Natural killer cell (primary cell): ENCODE results near the gene SSTR3. TPM values are rescaled to one million over a fixed set of nuclear protein-coding genes. Genes with fewer than 3 reads are reported as not detected.

Experiments
- ATAC-seq, 3 donors: fragments of 150-1000 bp in 2 of 3; fragments of 200-7000 bp in 1 of 3; cut with Tn5 transposase; 1 replicate in 1 of 3; 2 replicates in 2 of 3; pipeline ENCODE4 v1.10.0; 2021; ENCODE audit warnings: mild to moderate bottlenecking in 2 of 3, moderate library complexity in 2 of 3
- DNase-seq, 2 donors: peaks; one replicate each; pipeline versions ENCODE4 v3.0.0 to v3.0.0-alpha.2; 2013 to 2021; ENCODE audit warnings: mixed read lengths in 1 of 2
- H3K27ac ChIP-seq: one replicate; pipeline ENCODE4 v1.5.1; 2013; ENCODE audit warnings: mild to moderate bottlenecking, low read length
- H3K27me3 ChIP-seq: one replicate; pipeline ENCODE4 v1.6.1; 2013; ENCODE audit warnings: low read length; ENCODE audit not compliant: control insufficient read depth, insufficient read depth
- H3K36me3 ChIP-seq: one replicate; pipeline ENCODE4 v1.6.1; 2013; ENCODE audit warnings: low read length; ENCODE audit not compliant: control insufficient read depth, insufficient read depth
- H3K4me1 ChIP-seq: one replicate; pipeline ENCODE4 v1.6.1; 2013; ENCODE audit warnings: low read length; ENCODE audit not compliant: control insufficient read depth, insufficient read depth
- H3K4me3 ChIP-seq: one replicate; pipeline ENCODE4 v1.5.1; 2013; ENCODE audit warnings: low read length
- H3K9me3 ChIP-seq: one replicate; pipeline ENCODE4 v1.6.1; 2013; ENCODE audit warnings: low read length; ENCODE audit not compliant: control insufficient read depth, insufficient read depth
- H3K27ac Mint-ChIP-seq, 2 donors: one replicate each; pipeline ENCODE4 v1.8.0; 2022; ENCODE audit warnings: mild to moderate bottlenecking in 2 of 2, mixed read lengths in 2 of 2, moderate library complexity in 1 of 2
- H3K27me3 Mint-ChIP-seq, 2 donors: one replicate each; pipeline ENCODE4 v1.8.0; 2022; ENCODE audit warnings: low read depth in 2 of 2, mixed read lengths in 2 of 2
- H3K36me3 Mint-ChIP-seq: one replicate; pipeline ENCODE4 v1.8.0; 2022; ENCODE audit warnings: mixed read lengths
- H3K4me1 Mint-ChIP-seq, 2 donors: one replicate each; pipeline ENCODE4 v1.8.0; 2022; ENCODE audit warnings: mixed read lengths in 2 of 2
- H3K4me3 Mint-ChIP-seq: one replicate; pipeline ENCODE4 v1.8.0; 2022; ENCODE audit warnings: mild to moderate bottlenecking, moderate library complexity, mixed read lengths
- H3K9me3 Mint-ChIP-seq, 2 donors: one replicate each; pipeline ENCODE4 v1.8.0; 2022; ENCODE audit warnings: mixed read lengths in 2 of 2
- CTCF ChIP-seq: fragments of 200-600 bp; IDR thresholded peaks from one replicate; pipeline ENCODE4 v1.8.0; 2022; ENCODE audit warnings: antibody characterized with exemption
- WGBS: methylation state at CpG from one replicate; pipeline ENCODE4 v1.1.7; 2013; ENCODE audit warnings: missing lambda C conversion rate; ENCODE audit not compliant: insufficient coverage; 5-methylcytosine and 5-hydroxymethylcytosine counted together
- intact Hi-C: fragments of 100-400 bp; cut with micrococcal nuclease; formaldehyde crosslinking; loops from one replicate; pipeline ENCODE4 v1.14.2; 2022
- total RNA-seq, 4 donors: library from RNA; stranded (reverse); fragments of 120-200 nt in 1 of 4; gene quantifications; one replicate each; pipeline versions ENCODE4 v1.2.3 to v1.2.4, GENCODE V29; 2013 to 2022

SSTR3 gene
- total RNA-seq, 3 donors from 2014 or later (not counting 1 experiment from before 2014, with no cell fraction given) = 0.20 to 0.64 (median 0.23) TPM

- no peak overlapping the region for H3K4me3 ChIP-seq
- H3K27ac ChIP-seq = no peak overlapping the region
- H3K4me1 Mint-ChIP-seq = peaks cover 48 to 58% of the 10 kb centered on the region in 2 donors
- no peak for ATAC-seq
- H3K9me3 ChIP-seq = no peaks in the 10 kb centered on the region
- H3K27me3 Mint-ChIP-seq = no peaks in the 10 kb centered on the region
- H3K27ac Mint-ChIP-seq = peak overlapping the region; percentile 80 to 86
- 63% methylated on average over 5 of the region's 5 CpGs for WGBS
- H3K9me3 Mint-ChIP-seq = no peaks in the 10 kb centered on the region
- intact Hi-C loops = no loop called here
- DNase-seq = no peak
- H3K27me3 ChIP-seq = no peaks in the 10 kb centered on the region
- no peaks in the 10 kb centered on the region for H3K36me3 ChIP-seq
- H3K36me3 Mint-ChIP-seq = no peaks in the 10 kb centered on the region
- peaks cover 64% of the 10 kb centered on the region for H3K4me1 ChIP-seq
- no peak for TF ChIP-seq CTCF
- peak overlapping the region; percentile 35 for H3K4me3 Mint-ChIP-seq
Measured at GRCh38 chr22:37187552-37187890, 24.8 kb downstream of the SSTR3 start.

GRCh38 chr22:37186997-37187522 is 25.2 kb downstream of the SSTR3 start:
- Histone ChIP-seq H3K4me1 (peaks cover 65% of the 10 kb centered on the region), H3K36me3 (no peaks in the 10 kb centered on the region), H3K27me3 (no peaks in the 10 kb centered on the region), H3K9me3 (no peaks in the 10 kb centered on the region), H3K27ac (peak overlapping the region; percentile 6), H3K4me3 (no peak overlapping the region)
- no peaks in the 10 kb centered on the region for H3K27me3 Mint-ChIP-seq
- H3K27ac Mint-ChIP-seq = peak overlapping the region; percentile 85 to 86
- no peaks in the 10 kb centered on the region for H3K36me3 Mint-ChIP-seq
- peak overlapping the region; percentile 88 for H3K4me3 Mint-ChIP-seq
- DNase-seq (no peak), ATAC-seq (no peak)
- no peak for TF ChIP-seq CTCF
- peaks cover 48 to 58% of the 10 kb centered on the region in 2 donors for H3K4me1 Mint-ChIP-seq
- intact Hi-C loops = no loop called here
- 61% methylated on average over 4 of the region's 4 CpGs for WGBS
- H3K9me3 Mint-ChIP-seq = no peaks in the 10 kb centered on the region

- Mint-ChIP-seq H3K4me3 (peak overlapping the region; percentile 88), H3K9me3 (no peaks in the 10 kb centered on the region), H3K4me1 (peaks cover 48 to 58% of the 10 kb centered on the region in 2 donors), H3K27ac (peak overlapping the region; percentile 85 to 86), H3K27me3 (no peaks in the 10 kb centered on the region), H3K36me3 (no peaks in the 10 kb centered on the region)
- DNase-seq = peak; percentile 39 to 91
- Histone ChIP-seq H3K27ac (peak overlapping the region; percentile 6), H3K9me3 (no peaks in the 10 kb centered on the region), H3K4me1 (peaks cover 65% of the 10 kb centered on the region), H3K27me3 (no peaks in the 10 kb centered on the region), H3K36me3 (no peaks in the 10 kb centered on the region), H3K4me3 (no peak overlapping the region)
- ATAC-seq = peak; percentile 76 to 84 (median 80)
- no peak for TF ChIP-seq CTCF
- WGBS = 36% methylated on average over 7 of the region's 9 CpGs
- intact Hi-C loops = no loop called here
Measured at GRCh38 chr22:37186228-37186996, 25.9 kb downstream of the SSTR3 start.
